Tibial nerve (tissue), 4 donors: ENCODE data around the gene KRT84. TPM values are rescaled to one million over a fixed set of nuclear protein-coding genes. Genes with fewer than 3 reads are reported as not detected.

Source experiments
- DNase-seq, 2 donors: peaks; one replicate each; pipeline ENCODE4 v3.0.0-alpha.2; 2019; ENCODE audit warnings: low spot score in 2 of 2
- H3K27ac ChIP-seq, 4 donors: fragments of 200-600 bp; sonication (generic) in 3 of 4; one replicate each; pipeline ENCODE4 v1.5.1; 2017 to 2019; ENCODE audit warnings: mild to moderate bottlenecking in 1 of 4
- H3K27me3 ChIP-seq, 2 donors: fragments of 200-600 bp; sonication (generic) in 1 of 2; one replicate each; pipeline versions ENCODE4 v1.5.1 to v1.6.0; 2017 to 2019
- H3K36me3 ChIP-seq, 3 donors: fragments of 200-600 bp; sonication (generic); one replicate each; pipeline ENCODE4 v1.5.1; 2018 to 2019
- H3K4me1 ChIP-seq, 4 donors: fragments of 200-600 bp; sonication (generic) in 3 of 4; one replicate each; pipeline ENCODE4 v1.5.1; 2017 to 2019
- H3K4me3 ChIP-seq, 4 donors: fragments of 200-600 bp; sonication (generic) in 3 of 4; one replicate each; pipeline ENCODE4 v1.5.1; 2017 to 2019; ENCODE audit warnings: mild to moderate bottlenecking in 1 of 4, moderate library complexity in 1 of 4
- H3K9me3 ChIP-seq, 4 donors: fragments of 200-600 bp; sonication (generic) in 3 of 4; one replicate each; pipeline ENCODE4 v1.5.1; 2017 to 2019
- CTCF ChIP-seq, 5 experiments: fragments of 200-600 bp in 3 of 5; fragments of 450-650 bp in 2 of 5; sonication (generic) in 3 of 5; IDR thresholded peaks; one replicate each; pipeline ENCODE4 v1.5.1; 2016 to 2019; ENCODE audit warnings: antibody characterized with exemption in 5 of 5, mild to moderate bottlenecking in 3 of 5, moderate library complexity in 2 of 5
- EP300 ChIP-seq, 2 donors: sonication (generic); formaldehyde crosslinking; IDR thresholded peaks; one replicate each; pipeline ENCODE4 v1.6.1; 2017; ENCODE audit warnings: antibody characterized with exemption in 2 of 2, mild to moderate bottlenecking in 1 of 2
- POLR2A ChIP-seq, 2 donors: fragments of 450-650 bp; IDR thresholded peaks; one replicate each; pipeline ENCODE4 v1.6.1; 2017; ENCODE audit warnings: antibody characterized with exemption in 2 of 2, mild to moderate bottlenecking in 2 of 2, moderate library complexity in 2 of 2
- WGBS, 2 donors: methylation state at CpG; one replicate each; pipeline ENCODE4 v1.1.5; 2018; 5-methylcytosine and 5-hydroxymethylcytosine counted together
- total RNA-seq, 4 donors: library from RNA; depleted of rRNA; stranded (reverse); fragments of >200 nt; gene quantifications; one replicate each; pipeline ENCODE4 v1.1.0, GENCODE V29; 2016

The KRT84 gene
- total RNA-seq, 4 donors from 2014 or later = not detected

- Histone ChIP-seq H3K9me3 (no peaks in the 10 kb centered on the region), H3K36me3 (no peaks in the 10 kb centered on the region), H3K27ac (no peak overlapping the region), H3K4me3 (no peak overlapping the region), H3K27me3 (no peaks in the 10 kb centered on the region), H3K4me1 (no peaks in the 10 kb centered on the region)
- WGBS, 2 donors = 50 to 66% methylated on average over 3 of the region's 3 CpGs
- no peak for DNase-seq
- no peak for TF ChIP-seq CTCF (IDR thresholded peaks at IDR 0.05)
- TF ChIP-seq EP300 (IDR thresholded peaks at IDR 0.05) = no peak
- no peak for TF ChIP-seq POLR2A (IDR thresholded peaks at IDR 0.05)
These were observed 17.6 kb upstream of the KRT84 start for GRCh38 chr12:52402873-52403540.

- TF ChIP-seq CTCF (IDR thresholded peaks at IDR 0.05) = no peak
- no peak for TF ChIP-seq EP300 (IDR thresholded peaks at IDR 0.05)
- no peak for TF ChIP-seq POLR2A (IDR thresholded peaks at IDR 0.05)
- no peaks in the 10 kb centered on the region for H3K9me3 ChIP-seq
- no peaks in the 10 kb centered on the region for H3K27me3 ChIP-seq
- H3K4me3 ChIP-seq = no peak overlapping the region
- no peak for DNase-seq
- no peaks in the 10 kb centered on the region for H3K36me3 ChIP-seq
- no peak overlapping the region for H3K27ac ChIP-seq
- WGBS, 2 donors = 97 to 100% methylated on average over 2 of the region's 2 CpGs
- no peaks in the 10 kb centered on the region for H3K4me1 ChIP-seq
These were observed 16.9 kb upstream of the KRT84 start for GRCh38 chr12:52402377-52402776.

GRCh38 chr12:52401926-52402325, 16.5 kb upstream of the KRT84 start:
- Histone ChIP-seq H3K36me3 (no peaks in the 10 kb centered on the region), H3K4me1 (no peaks in the 10 kb centered on the region), H3K4me3 (no peak overlapping the region), H3K9me3 (no peaks in the 10 kb centered on the region), H3K27ac (no peak overlapping the region), H3K27me3 (no peaks in the 10 kb centered on the region)
- TF ChIP-seq POLR2A (IDR thresholded peaks at IDR 0.05) (no peak), CTCF (IDR thresholded peaks at IDR 0.05) (no peak), EP300 (IDR thresholded peaks at IDR 0.05) (no peak)
- 65 to 79% methylated on average over 4 of the region's 4 CpGs for WGBS, 2 donors
- DNase-seq = no peak

- Histone ChIP-seq H3K4me3 (no peak overlapping the region), H3K27ac (no peak overlapping the region), H3K9me3 (no peaks in the 10 kb centered on the region), H3K4me1 (no peaks in the 10 kb centered on the region), H3K27me3 (no peaks in the 10 kb centered on the region), H3K36me3 (no peaks in the 10 kb centered on the region)
- no peak for DNase-seq
- WGBS, 2 donors = 82 to 85% methylated on average over 5 of the region's 5 CpGs
- TF ChIP-seq POLR2A (IDR thresholded peaks at IDR 0.05) (no peak), EP300 (IDR thresholded peaks at IDR 0.05) (no peak), CTCF (IDR thresholded peaks at IDR 0.05) (no peak)
These were observed 16.1 kb upstream of the KRT84 start for GRCh38 chr12:52401526-52401925.

- Histone ChIP-seq H3K36me3 (no peaks in the 10 kb centered on the region), H3K27ac (no peak overlapping the region), H3K4me3 (no peak overlapping the region), H3K4me1 (no peaks in the 10 kb centered on the region), H3K9me3 (no peaks in the 10 kb centered on the region), H3K27me3 (no peaks in the 10 kb centered on the region)
- TF ChIP-seq CTCF (IDR thresholded peaks at IDR 0.05) (no peak), POLR2A (IDR thresholded peaks at IDR 0.05) (no peak), EP300 (IDR thresholded peaks at IDR 0.05) (no peak)
- 93 to 94% methylated on average over 9 of the region's 9 CpGs for WGBS, 2 donors
- no peak for DNase-seq
These were observed 15.5 kb upstream of the KRT84 start for GRCh38 chr12:52400906-52401305.
